GM21360 (cell line): ENCODE measurements around the gene FBXO36.
"Not testable (repeated sequence)": the region's sequence is repeated elsewhere in the genome, so short reads cannot be mapped to it uniquely, and the experiment has no call there.

Experiments
- ATAC-seq: cut with Tn5 transposase; IDR thresholded peaks from one replicate; pipeline ENCODE4 v1.9.1; 2021; ENCODE audit warnings: mild to moderate bottlenecking, moderate library complexity; ENCODE audit not compliant: unreplicated experiment

FBXO36 gene, protein sequence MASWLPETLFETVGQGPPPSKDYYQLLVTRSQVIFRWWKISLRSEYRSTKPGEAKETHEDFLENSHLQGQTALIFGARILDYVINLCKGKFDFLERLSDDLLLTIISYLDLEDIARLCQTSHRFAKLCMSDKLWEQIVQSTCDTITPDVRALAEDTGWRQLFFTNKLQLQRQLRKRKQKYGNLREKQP

DNA sequence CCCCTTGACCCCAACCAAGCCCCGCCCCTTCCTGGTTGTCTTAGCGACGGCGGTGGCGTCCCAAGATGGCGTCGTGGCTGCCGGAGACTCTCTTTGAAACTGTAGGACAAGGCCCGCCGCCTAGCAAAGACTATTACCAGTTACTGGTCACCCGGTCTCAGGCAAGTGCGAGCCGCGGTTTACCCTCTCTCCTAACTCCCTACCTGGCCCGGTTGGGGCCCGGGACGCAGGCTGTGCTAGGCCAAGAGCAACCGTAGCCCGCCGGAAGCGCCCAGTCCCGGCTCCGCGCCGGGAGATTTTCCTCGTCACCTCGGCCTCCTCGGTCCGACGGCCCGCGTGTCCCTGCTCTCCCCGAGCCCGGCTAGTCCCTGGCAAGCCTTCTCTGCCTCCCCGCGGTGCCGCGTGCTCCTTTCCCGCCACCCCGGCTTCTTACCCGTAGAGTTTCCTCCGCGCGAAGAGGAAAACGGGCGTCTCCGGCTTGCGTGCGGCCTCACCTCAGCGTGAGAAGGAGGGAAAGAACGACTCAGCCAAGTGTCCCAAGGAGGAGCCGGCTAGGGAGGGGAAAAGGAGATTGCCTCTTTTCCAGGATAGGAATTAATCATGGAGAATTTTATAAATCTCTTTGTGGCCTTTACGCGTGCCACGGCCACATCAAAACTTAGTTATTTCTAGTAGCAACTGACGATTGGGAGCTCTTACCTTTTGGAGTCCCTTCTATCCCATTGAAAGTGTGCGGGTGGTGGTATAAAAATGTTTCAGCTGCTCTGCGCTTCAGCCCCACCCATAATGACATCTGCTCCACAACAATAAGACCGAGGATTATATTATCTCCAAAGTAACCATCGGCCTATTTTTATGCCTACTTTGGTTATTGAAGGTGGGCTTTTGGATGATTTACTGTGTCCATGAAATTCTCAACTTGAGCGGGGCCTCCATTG is at the start of gene FBXO36:
TSS of gene FBXO36 (plus strand) at position 55 of the 938 bp plus-strand sequence. CDS start at position 66, 11 bp downstream.
- ATAC-seq: peak; percentile 58

DNA sequence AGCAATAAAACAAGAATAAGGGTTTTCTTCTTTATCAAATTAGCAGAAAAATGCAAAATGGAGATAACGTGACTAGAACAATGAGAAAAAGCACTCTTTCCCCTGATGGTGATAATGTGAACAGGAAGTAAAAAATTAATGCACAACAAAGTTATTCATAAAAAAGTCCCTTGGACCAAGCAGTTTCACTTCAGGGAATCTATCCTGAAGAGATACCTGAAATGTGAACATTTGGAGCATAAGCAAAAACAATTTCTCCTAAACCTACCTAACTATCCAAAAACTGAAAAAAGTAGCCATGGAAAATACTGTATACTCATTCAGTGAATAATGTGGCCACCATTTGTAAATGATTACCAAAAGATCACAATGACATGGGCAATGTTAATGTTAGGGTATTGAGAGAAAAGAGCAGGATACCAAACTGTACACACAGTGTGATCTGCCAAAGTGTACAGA is 49.2 kb upstream of the FBXO36 start:
- peak; percentile 44 for ATAC-seq

DNA sequence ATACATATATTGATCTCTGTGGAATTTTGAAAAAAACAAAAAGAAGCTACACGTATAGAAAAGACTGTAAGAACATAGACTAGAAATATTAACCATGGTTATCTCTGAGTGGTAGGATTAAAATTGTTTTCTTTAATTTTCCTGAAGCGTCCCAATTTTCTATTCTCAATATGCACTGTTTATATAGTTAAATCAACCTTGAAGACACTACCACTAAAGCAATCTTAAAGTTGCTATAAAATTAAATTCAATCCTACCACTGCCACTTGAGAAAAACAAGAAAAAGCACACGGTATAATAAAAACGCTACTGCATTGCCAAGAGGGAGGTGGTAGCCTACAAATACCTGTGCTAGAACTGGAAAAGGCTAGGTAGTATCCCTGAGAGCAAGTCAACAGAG is 47.7 kb upstream of the FBXO36 start:
- ATAC-seq: no peak

DNA sequence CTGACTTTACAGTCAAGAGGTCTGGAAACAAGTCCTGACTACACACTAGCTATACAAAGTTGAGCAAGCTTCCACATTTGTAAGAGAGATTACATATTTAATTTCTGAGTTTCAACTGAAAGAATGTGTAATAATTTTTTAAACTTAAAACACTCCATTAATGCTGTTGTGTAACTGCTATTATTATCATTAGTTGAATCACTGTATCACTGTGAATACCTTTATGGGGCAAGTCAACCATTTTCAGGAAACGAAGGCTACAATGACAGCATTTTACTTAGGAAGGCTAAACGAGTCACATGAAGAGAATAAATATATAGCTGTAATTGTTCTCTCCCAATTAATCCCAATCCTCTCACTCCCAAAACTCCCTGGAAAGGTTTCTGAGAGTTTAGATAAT is 46.8 kb upstream of the FBXO36 start:
- no peak for ATAC-seq

- ATAC-seq: no peak
These were observed 42.9 kb upstream of the FBXO36 start for GRCh38 chr2:229879191-229879950.

GRCh38 chr2:229880892-229881586 is 41.3 kb upstream of the FBXO36 start:
- no peak for ATAC-seq

GRCh38 chr2:229882583-229882982 is 39.7 kb upstream of the FBXO36 start:
- ATAC-seq: no peak

DNA sequence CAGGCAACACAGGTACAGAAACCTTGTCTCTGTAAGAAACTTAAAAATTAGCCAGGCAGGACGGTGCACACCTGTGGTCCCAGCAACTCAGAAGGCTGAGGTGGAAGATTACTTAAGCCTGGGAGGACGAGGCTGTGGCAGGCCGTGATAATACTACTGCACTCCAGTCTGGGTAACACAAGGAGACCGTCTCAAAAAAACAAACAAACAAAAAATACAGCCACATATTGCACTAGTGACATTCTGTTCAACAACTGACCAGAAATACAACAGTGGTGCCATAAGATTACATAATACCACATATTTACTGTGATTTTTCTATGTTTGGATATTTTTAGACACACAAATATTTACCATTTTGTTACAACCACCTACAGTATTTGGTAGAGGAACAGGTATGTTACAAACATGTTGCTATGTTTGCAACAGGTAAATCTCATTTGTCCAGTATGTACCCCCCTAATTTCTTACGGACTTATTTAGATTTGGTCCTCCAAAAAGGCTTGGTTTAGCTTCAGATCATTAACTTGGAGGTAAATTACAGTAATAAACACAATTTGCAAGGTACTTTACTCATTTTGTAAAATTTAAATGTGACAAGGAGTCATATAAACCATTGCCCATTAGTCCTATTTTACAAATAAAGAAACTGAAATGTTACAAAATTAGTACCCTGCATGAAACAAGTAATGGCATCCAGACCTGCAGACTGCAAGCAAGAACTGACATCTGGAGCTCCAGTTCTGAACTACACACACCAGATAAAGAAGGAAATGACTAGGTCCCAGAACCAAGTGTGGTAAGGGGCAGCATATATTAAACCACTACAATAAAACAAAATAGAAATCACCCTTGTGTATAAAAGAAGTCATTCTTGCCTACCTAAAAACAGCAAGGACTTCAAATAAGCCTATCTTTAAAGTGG is 37.3 kb upstream of the FBXO36 start:
- ATAC-seq: peak; percentile 76

- ATAC-seq: no peak
These were observed 34.9 kb upstream of the FBXO36 start for GRCh38 chr2:229887441-229887840.

DNA sequence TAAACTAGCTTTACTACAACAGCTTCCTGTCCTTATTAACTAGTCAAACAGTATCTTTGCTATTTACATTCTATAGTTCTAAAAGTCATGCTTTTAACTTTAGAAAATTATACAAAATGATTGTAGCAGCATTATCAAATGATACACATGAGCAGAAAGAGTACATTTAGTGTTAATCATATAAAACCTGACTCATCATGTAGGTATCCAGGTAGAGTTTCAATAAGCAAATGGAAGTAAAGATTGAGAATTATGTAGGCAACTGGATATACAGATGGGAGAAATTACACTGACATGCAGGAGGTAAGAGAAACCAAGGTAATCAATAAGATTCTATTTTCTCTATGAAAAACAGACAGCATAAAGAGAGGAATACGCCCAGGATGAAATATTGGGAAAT is 34.3 kb upstream of the FBXO36 start:
- no peak for ATAC-seq

GRCh38 chr2:229889023-229889422 is 33.3 kb upstream of the FBXO36 start:
- ATAC-seq: no peak

DNA sequence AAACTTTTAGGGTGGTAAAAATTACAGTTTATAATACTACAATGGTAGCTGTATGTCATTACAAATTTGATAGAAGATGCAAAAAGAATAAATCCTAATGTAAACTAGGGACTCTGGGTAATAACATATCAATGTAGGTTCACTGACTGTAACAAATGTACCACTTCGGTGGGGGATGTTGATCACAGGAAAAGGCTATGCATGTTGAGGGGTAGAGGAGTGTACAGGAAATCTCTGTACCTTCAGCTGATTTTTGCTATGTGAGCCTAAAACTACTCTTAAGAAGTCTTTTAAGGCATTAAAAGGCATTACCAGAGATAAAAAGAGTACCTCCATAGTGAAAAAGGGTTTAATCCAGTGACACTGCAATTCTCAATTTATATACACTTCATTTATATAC is 25.4 kb upstream of the FBXO36 start:
- no peak for ATAC-seq

GRCh38 chr2:229899604-229900003 is 22.7 kb upstream of the FBXO36 start:
- ATAC-seq: no peak

GRCh38 chr2:229900012-229900411 is 22.3 kb upstream of the FBXO36 start:
- no peak for ATAC-seq

GRCh38 chr2:229900514-229900913 is 21.8 kb upstream of the FBXO36 start:
- not testable (repeated sequence) for ATAC-seq

- no peak for ATAC-seq
These were observed 20.5 kb upstream of the FBXO36 start for GRCh38 chr2:229901819-229902218.

- no peak for ATAC-seq
These were observed 19.3 kb upstream of the FBXO36 start for GRCh38 chr2:229903037-229903436.

- no peak for ATAC-seq
These were observed 16.7 kb upstream of the FBXO36 start for GRCh38 chr2:229905601-229906000.

GRCh38 chr2:229909090-229909489 is 13.2 kb upstream of the FBXO36 start:
- ATAC-seq: no peak
